HG02943 (cell line): Measurements from ENCODE around the gene CHRNA5.

Source experiments
- ATAC-seq: cut with Tn5 transposase; IDR thresholded peaks from one replicate; pipeline ENCODE4 v1.9.1; 2021; ENCODE audit warnings: mild to moderate bottlenecking, low read depth, moderate library complexity; ENCODE audit not compliant: unreplicated experiment

The CHRNA5 gene

GRCh38 chr15:78619022-78619950 lies 54.0 kb downstream of the CHRNA5 start:
- no peak for ATAC-seq

GRCh38 chr15:78620021-78620526 lies 54.8 kb downstream of the CHRNA5 start:
- ATAC-seq: no peak

GRCh38 chr15:78620527-78621421 lies 55.5 kb downstream of the CHRNA5 start, which contains the start of gene CHRNA3:
Gene CHRNA3, minus strand, starts transcription at chr15:78620996. Its CDS starts 202 bp downstream, at chr15:78620794.
- ATAC-seq: no peak

GRCh38 chr15:78621810-78622402 lies 56.6 kb downstream of the CHRNA5 start:
- ATAC-seq: no peak

- ATAC-seq: no peak
Measured at GRCh38 chr15:78623786-78624497, 58.6 kb downstream of the CHRNA5 start.

- no peak for ATAC-seq
Measured at GRCh38 chr15:78624651-78625590, 59.6 kb downstream of the CHRNA5 start.

GRCh38 chr15:78625606-78626280 lies 60.4 kb downstream of the CHRNA5 start:
- ATAC-seq: no peak

GRCh38 chr15:78626381-78626995 lies 61.2 kb downstream of the CHRNA5 start:
- no peak for ATAC-seq

GRCh38 chr15:78627348-78627747 lies 62.0 kb downstream of the CHRNA5 start:
- ATAC-seq: no peak

GRCh38 chr15:78628227-78628626 lies 62.9 kb downstream of the CHRNA5 start:
- no peak for ATAC-seq

GRCh38 chr15:78629031-78629715 lies 63.9 kb downstream of the CHRNA5 start:
- ATAC-seq: no peak

- no peak for ATAC-seq
Measured at GRCh38 chr15:78629716-78630065, 64.4 kb downstream of the CHRNA5 start.

- ATAC-seq: no peak
Measured at GRCh38 chr15:78630886-78631633, 65.7 kb downstream of the CHRNA5 start.

- ATAC-seq: no peak
Measured at GRCh38 chr15:78633348-78633747, 68.0 kb downstream of the CHRNA5 start.

- ATAC-seq: no peak
Measured at GRCh38 chr15:78634210-78635145, 69.2 kb downstream of the CHRNA5 start.

GRCh38 chr15:78635346-78635745 lies 70.0 kb downstream of the CHRNA5 start:
- ATAC-seq: no peak
